Type B pancreatic cell (in vitro differentiated cells): ENCODE data around the gene KLHL29. TPM values are rescaled to one million over a fixed set of nuclear protein-coding genes. Genes with fewer than 3 reads are reported as not detected.

Experiments
- DNase-seq: peaks from one replicate; pipeline ENCODE4 v3.0.0; 2021; ENCODE audit warnings: mixed read lengths; ENCODE audit not compliant: unreplicated experiment; ENCODE audit errors: extremely low spot score
- H3K27ac Mint-ChIP-seq: 2 replicates; pipeline ENCODE4 v1.8.0; 2021; ENCODE audit warnings: mild to moderate bottlenecking, mixed read lengths
- H3K27me3 Mint-ChIP-seq: 2 replicates; pipeline ENCODE4 v1.8.0; 2021; ENCODE audit warnings: mixed read lengths
- H3K36me3 Mint-ChIP-seq: 2 replicates; pipeline ENCODE4 v1.8.0; 2021; ENCODE audit warnings: mixed read lengths
- H3K4me1 Mint-ChIP-seq: one replicate; pipeline ENCODE4 v1.8.0; 2021; ENCODE audit warnings: mixed read lengths; ENCODE audit not compliant: unreplicated experiment
- H3K4me3 Mint-ChIP-seq: 2 replicates; pipeline ENCODE4 v1.8.0; 2021; ENCODE audit warnings: mild to moderate bottlenecking, mixed read lengths
- H3K9me3 Mint-ChIP-seq: 2 replicates; pipeline ENCODE4 v1.8.0; 2021; ENCODE audit warnings: mixed read lengths
- CTCF ChIP-seq: fragments of 200-600 bp; sonication (generic); conservative IDR thresholded peaks from 2 replicates; pipeline ENCODE4 v1.5.0; 2021; ENCODE audit warnings: antibody characterized with exemption, mild to moderate bottlenecking
- total RNA-seq: library from RNA; stranded (reverse); gene quantifications from 2 replicates; pipeline ENCODE4 v1.2.1, GENCODE V29; 2021; ENCODE audit warnings: low replicate concordance

Gene KLHL29
- total RNA-seq, 1 donor from 2014 or later, result 24.1 TPM

GRCh38 chr2:23622466-23622865, 237.5 kb downstream of the KLHL29 start:
- Mint-ChIP-seq H3K9me3 (peaks cover 4% of the 10 kb centered on the region), H3K27me3 (no peaks in the 10 kb centered on the region), H3K36me3 (peaks cover 13% of the 10 kb centered on the region), H3K27ac (no peak overlapping the region), H3K4me3 (no peak overlapping the region), H3K4me1 (peaks cover 66% of the 10 kb centered on the region)
- DNase-seq, result no peak
- no peak for TF ChIP-seq CTCF

GRCh38 chr2:23622966-23623675, 238.1 kb downstream of the KLHL29 start:
- H3K4me3 Mint-ChIP-seq, result no peak overlapping the region
- H3K9me3 Mint-ChIP-seq, result peaks cover 4% of the 10 kb centered on the region
- H3K36me3 Mint-ChIP-seq, result peaks cover 13% of the 10 kb centered on the region
- no peak for DNase-seq
- no peak for TF ChIP-seq CTCF
- peak overlapping the region; percentile 43 for H3K27ac Mint-ChIP-seq
- H3K4me1 Mint-ChIP-seq, result peaks cover 63% of the 10 kb centered on the region
- H3K27me3 Mint-ChIP-seq, result no peaks in the 10 kb centered on the region

- no peak overlapping the region for H3K27ac Mint-ChIP-seq
- H3K9me3 Mint-ChIP-seq, result peaks cover 4% of the 10 kb centered on the region
- H3K4me3 Mint-ChIP-seq, result no peak overlapping the region
- TF ChIP-seq CTCF, result peak; percentile 74
- H3K36me3 Mint-ChIP-seq, result peaks cover 13% of the 10 kb centered on the region
- H3K27me3 Mint-ChIP-seq, result no peaks in the 10 kb centered on the region
- peaks cover 57% of the 10 kb centered on the region for H3K4me1 Mint-ChIP-seq
- no peak for DNase-seq
Observed at GRCh38 chr2:23624378-23624777, 239.4 kb downstream of the KLHL29 start.

- H3K27ac Mint-ChIP-seq, result no peak overlapping the region
- peaks cover 57% of the 10 kb centered on the region for H3K4me1 Mint-ChIP-seq
- H3K27me3 Mint-ChIP-seq, result no peaks in the 10 kb centered on the region
Observed at GRCh38 chr2:23624915-23625314, 239.9 kb downstream of the KLHL29 start.

GRCh38 chr2:23625726-23626125, 240.7 kb downstream of the KLHL29 start:
- DNase-seq, result no peak
- Mint-ChIP-seq H3K27me3 (no peaks in the 10 kb centered on the region), H3K4me3 (no peak overlapping the region), H3K36me3 (peaks cover 13% of the 10 kb centered on the region), H3K9me3 (peaks cover 4% of the 10 kb centered on the region), H3K27ac (no peak overlapping the region), H3K4me1 (peaks cover 53% of the 10 kb centered on the region)
- TF ChIP-seq CTCF, result no peak

More at GRCh38 chr2:23624915-23625314, 239.9 kb downstream of the KLHL29 start:
- peaks cover 4% of the 10 kb centered on the region for H3K9me3 Mint-ChIP-seq
- no peak for TF ChIP-seq CTCF
- no peak overlapping the region for H3K4me3 Mint-ChIP-seq
- DNase-seq, result no peak
- peaks cover 13% of the 10 kb centered on the region for H3K36me3 Mint-ChIP-seq
